DMS114 treated with DMSO at 0.1 percent for 48 hours (cell line): ENCODE data around the gene GATC.

Experiments
- DNase-seq: peaks from one replicate; lab custom pipeline; 2025; ENCODE audit not compliant: unreplicated experiment; lab: John Stamatoyannopoulos, UW

Gene GATC

DNA sequence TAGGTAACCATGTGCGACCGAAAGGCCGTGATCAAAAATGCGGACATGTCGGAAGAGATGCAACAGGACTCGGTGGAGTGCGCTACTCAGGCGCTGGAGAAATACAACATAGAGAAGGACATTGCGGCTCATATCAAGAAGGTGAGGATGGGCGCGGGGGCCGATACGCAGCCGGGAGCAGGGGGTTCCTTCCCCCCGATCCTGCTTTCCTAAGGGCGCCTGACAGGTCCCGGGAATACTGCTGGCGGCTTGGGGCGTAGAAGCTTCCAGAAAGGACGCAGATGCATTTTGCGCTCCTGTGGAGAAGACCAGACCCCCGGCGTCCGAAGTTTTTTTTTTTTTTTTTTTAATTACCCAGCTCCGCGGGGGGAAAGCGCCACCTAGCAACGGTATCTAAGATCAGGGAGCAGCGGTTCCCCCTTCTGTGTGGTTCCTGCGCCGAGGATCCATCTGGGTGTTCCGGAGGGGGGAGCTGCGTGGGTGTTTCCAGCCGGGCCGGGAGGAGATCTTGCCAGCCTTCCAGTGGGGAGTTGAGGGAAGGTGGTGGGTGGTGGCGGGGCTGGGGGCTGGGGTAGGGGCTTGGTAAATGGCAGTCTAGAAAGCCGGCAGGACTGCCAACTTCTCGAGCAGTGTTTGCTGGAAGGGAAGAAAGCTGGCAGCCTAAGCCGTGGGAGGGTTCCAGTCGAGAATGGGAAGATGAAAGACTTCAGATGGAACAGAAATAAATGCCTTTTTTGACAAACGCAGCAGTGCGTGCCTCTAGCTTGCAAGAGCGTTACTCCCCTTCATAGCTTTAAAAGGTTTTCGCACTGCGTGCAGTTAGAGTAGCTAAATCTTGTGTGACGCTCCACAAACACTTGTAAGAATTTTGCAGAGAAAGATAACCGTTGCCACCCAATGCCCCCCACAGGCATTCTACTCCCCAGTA, 50.4 kb downstream of the GATC start:
- DNase-seq, result peak; percentile 35

DNA sequence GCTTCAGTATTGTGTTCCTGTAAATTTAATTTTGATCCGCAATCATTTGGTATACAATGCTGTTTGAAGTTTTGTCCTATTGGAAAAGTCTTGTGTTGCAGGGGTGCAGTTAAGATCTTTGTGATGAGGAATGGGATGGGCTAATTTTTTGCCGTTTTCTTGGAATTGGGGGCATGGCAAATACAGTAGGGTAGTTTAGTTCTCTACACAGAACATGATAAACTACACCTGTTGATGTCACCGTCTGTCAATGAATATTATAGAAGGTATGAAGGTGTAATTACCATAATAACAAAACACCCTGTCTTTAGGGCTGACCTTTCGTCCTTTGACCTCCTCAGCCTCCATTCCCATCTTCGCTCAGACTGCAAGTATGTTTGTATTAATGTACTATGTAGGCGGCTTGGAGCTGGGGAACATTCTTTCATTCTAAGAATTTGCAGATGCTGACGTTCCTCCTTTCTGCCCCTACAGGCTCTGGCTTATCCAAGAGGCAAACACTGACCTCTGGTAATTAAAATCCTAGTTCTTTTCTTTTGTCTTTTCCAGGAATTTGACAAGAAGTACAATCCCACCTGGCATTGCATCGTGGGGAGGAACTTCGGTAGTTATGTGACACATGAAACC, 51.4 kb downstream of the GATC start:
- DNase-seq, result no peak

GRCh38 chr12:120498870-120499515, 52.7 kb downstream of the GATC start:
- no peak for DNase-seq

DNA sequence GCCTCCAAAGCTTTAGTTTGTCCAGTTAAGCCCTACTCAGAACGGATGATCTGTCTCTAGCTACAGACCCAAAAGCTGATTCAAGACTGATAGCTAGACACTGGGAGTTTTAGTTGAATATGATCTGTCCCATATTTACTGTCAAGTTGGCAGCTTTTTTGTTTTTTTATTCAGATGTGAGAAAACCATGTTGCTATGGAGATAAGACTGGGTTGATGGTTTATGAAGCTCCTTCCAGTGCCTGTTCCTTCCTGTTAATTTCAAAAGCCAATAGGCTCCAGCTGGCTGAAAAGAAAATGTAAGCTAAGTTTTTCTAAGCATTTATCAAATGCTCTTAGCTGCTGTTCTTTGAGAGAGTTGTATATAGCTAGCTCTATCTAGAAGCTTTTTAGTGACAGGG, 54.3 kb downstream of the GATC start:
- DNase-seq, result no peak

DNA sequence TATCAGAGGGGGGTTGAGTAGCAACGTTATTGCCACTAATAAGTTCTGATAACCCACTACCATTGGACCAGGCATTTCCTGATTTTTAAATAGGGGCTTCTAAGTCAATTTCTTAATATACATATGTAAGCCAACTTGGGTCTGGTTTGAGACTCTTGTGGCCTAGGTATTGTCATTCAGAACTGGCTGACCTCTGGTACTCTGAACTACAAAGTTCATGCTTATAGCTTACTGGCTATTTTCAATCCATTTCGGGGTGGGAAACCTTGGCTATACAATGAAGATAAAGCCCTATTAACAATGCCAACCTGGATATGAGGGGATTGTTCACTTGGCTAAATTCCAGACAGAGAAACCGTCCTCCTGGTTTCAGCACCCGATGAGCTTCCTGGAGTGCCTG, 58.3 kb downstream of the GATC start:
- DNase-seq, result no peak

GRCh38 chr12:120508537-120508936, 62.3 kb downstream of the GATC start:
- no peak for DNase-seq
